DMS53 treated with DMSO at 0.1 percent for 48 hours (cell line): ENCODE results near the gene PDZD2.
"Not testable (repeated sequence)": the region's sequence is repeated elsewhere in the genome, so short reads cannot be mapped to it uniquely, and the experiment has no call there.

Source experiments
- DNase-seq: peaks from one replicate; lab custom pipeline; 2025; ENCODE audit not compliant: unreplicated experiment; lab: John Stamatoyannopoulos, UW

PDZD2 gene

DNA sequence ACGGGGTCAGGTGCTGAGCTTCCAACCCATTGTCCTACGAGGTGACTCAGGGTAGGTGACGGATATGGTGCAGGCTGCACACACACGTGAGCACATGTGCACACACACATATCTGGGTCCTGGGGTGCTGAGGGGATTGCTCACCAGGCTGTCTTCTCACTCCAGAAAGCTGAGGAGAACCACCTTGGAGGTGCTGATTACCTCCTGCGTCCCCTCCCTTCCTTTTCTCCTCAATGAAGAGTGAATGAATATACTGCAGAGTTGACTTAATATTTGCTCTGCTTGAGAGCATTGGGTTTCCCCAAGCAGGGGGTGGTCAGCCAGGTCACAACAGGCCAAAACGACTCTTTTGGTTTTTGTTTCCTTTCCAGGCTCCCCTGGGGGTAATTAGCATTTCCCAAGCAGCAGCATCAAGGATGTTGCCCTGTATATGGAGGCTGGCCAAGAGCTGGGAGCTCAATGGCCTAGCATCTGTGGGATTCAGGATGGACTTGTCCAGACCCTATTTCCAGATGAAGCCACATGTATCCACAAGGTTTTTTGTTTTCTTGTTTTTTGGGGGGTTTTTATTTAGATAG lies 49.7 kb downstream of the PDZD2 start:
- DNase-seq = no peak

DNA sequence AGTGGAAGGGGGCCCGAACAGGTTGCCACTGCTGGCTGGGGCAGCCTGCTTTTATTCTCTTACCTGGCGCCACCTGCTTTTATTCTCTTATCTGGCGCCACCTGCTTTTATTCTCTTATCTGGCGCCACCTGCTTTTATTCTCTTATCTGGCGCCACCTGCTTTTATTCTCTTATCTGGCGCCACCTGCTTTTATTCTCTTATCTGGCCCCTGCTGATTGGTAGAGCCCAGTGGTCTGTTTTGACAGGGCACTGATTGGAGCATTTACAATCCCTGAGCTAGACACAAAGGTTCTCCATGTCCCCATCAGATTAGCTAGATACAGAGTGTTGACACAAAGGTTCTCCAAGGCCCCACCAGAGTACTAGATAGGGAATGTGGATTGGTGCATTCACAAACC lies 52.5 kb downstream of the PDZD2 start:
- DNase-seq = not testable (repeated sequence)

GRCh38 chr5:31692561-31693221 lies 53.8 kb downstream of the PDZD2 start:
- DNase-seq = no peak

- no peak for DNase-seq
These were observed 59.7 kb downstream of the PDZD2 start for GRCh38 chr5:31698673-31699072.

DNA sequence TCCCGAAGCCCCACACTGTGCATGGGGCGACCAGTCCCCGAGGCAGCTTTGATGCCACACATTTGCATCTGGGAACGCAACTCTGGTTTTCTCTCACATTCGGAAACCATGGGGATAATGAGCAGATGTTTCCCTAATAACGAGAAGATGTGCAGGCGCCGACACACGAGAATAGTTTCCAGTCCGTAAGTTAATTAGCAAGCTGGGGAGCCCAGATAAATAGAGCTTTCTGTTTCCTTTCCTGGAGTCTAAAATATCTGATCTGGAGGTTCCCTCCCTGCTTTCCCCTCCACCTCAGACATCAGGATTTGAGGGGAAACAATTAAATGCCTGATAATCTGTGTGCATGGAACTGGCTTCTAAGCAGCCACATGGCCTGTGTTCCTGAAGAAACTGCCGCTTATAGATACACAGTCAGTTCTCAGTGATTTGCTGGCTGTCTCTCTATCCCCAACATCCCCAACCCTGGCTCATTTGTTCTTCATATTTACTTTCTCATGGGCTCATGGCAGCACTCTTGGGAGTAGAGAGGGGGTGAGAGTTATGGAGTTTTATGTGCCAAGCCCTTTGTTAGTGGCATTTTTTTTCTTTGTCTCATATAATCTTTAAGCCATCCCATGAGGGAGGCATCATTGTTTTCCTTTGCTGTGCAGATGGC lies 62.8 kb downstream of the PDZD2 start:
- no peak for DNase-seq

GRCh38 chr5:31702712-31703111 lies 63.8 kb downstream of the PDZD2 start:
- DNase-seq = no peak

DNA sequence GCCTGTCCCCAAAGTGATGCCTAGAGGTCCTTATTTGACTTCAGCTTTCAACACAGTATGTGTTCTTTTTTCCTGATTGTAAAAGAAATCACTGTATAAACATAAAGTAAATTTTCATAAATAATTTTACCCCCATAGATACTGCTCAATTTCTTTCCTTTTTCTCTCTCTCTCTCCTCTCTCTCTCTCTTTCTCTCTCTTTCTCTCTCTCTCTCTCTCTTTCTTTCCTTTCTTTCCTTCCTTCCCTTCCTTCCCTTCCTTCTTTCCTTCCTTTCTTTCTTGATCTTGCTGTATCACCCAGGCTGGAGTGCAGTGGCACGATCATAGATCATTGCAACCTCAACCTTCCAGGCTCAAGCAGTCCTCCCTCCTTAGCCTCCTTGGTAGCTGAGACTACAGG lies 64.8 kb downstream of the PDZD2 start:
- no peak for DNase-seq

DNA sequence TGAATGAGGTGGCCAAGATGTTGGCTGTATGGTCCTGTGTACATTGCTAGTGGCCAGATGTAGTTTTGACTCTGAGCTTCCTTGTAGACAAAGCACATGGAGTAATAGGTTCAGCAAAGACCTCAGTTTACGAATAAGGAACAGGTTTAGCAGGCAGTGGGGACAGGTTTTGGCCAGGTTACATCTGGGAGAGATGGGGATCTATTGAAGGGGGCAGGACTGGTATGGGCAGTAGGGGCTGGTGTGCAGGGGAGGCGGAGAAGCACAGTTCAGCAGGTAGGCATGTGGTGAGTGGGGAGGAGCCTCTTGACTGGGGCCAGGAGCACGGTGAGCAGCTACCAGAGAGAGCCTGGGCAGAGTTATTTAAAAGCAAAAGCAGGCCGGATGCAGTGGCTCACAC lies 67.3 kb downstream of the PDZD2 start:
- no peak for DNase-seq

- no peak for DNase-seq
These were observed 68.4 kb downstream of the PDZD2 start for GRCh38 chr5:31707329-31707728.

- no peak for DNase-seq
These were observed 69.2 kb downstream of the PDZD2 start for GRCh38 chr5:31708089-31708488.

- no peak for DNase-seq
These were observed 72.4 kb downstream of the PDZD2 start for GRCh38 chr5:31711363-31711762.

- no peak for DNase-seq
These were observed 73.1 kb downstream of the PDZD2 start for GRCh38 chr5:31711935-31712592.

GRCh38 chr5:31717561-31717960 lies 78.6 kb downstream of the PDZD2 start:
- no peak for DNase-seq

DNA sequence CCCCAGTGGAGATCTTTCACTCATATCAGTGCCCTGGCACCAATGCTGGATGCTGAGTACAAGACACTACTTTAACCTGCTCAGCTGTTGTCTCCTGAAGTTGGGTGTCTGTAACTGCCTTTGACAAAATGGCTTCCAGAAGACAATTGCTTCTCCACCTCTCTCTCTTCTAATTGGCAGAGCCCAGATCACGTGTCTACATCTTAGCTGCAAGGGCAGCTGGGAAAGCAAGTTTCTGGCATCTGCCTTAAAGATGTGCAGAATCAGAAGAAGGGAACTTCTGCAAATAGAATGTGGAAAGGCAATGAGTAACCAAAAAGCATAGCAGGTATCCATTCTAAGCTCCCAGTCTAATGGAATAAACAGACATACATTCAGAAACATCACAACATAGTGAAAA lies 81.1 kb downstream of the PDZD2 start:
- DNase-seq = no peak

DNA sequence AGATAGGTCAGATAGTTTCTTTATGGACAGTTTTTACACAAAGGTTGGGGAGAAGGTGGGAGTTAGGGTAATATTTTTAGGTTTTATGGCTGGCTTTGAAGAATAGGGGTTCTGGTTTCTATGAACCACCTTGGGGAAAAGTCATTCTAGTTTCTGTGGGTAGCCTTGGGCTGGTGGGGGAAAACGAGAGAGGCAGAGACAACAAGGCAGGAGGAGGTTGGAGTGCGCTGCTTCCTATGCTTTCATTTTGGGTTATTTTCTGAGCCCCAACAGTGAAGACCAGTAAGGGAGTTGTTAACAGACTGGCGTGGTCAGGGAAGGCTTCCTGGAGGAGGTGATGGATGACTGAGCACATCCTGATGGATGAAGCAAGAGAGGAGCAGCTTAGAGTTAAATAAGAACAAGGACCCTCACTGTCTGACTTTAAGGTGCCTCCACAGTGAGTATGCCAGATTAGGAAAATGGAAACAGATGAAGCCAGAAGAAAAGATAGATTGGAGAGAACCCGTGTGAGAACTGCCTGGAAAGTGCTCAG lies 81.9 kb downstream of the PDZD2 start:
- no peak for DNase-seq

DNA sequence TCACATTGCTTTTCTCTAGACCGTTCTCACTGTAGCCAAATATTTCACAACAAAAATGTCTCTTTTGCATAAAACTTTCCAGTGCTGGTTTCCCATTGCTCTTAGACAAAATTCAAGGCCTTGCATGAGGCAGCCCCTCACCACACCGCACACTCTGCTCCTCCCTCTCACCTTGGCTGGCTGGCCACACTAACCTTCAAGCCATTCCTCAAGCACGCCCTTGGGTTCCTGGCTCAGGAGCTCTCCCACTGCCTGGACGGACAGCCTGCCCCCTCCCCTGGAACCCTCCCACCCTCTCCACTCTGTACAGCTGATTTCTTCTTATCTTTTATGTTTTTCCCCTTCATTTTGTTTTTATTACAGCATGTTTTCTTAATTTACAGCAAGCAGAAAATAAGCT lies 83.2 kb downstream of the PDZD2 start:
- no peak for DNase-seq

DNA sequence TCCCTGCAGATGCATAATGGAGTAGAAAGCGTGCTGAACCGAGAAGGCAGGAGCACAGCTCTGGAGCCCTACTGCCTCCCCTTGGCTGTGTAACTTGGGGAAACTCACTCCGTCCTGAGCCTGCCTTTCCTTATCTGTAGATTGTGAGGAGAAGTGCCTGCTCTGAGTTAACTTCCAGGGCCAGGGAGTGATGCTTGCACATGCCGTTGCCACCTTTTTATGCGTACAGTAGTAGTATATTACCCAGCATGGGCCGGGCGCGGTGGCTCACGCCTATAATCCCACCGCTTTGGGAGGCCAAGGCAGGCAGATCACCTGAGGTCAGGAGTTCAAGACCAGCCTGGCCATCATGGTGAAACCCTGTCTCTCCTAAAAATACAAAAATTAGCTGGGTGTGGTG lies 87.1 kb downstream of the PDZD2 start:
- DNase-seq = no peak

DNA sequence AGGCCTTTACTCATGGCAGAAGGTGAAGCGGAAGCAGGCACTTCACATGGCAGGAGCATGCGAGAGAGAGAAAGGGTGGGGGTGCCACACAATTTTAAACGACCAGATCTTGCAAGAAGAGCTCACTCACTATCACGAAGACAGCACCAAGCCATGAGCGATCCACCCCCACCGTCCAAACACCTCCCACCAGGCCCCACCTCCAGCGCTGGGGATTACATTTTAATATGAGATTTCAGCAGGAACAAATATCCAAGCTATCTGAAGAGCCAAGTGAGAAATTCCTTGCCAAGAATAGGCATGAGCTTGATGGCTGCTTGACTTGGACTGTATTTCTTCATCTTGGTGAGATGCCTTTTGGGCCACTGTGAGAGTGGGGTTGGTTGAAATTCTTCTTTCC lies 88.0 kb downstream of the PDZD2 start:
- DNase-seq = no peak

DNA sequence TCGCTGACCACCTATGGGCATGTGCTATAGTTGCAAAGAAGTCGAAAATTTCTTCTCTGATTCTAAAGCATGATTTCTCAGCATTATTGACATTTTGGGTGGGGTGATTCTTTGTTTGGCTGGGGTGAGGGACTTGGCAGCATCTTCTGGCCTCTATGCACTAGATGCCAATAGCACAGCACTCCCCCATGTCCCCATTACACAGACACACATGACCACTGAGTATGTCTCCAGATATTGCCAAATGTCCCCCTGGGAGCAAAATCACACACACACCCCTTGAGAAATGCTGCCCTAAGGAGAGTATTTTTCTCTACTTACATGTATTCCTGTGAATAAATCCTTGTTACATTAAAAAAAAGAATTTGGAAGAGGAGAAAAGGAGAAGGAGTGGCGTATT lies 89.1 kb downstream of the PDZD2 start:
- DNase-seq = no peak

DNA sequence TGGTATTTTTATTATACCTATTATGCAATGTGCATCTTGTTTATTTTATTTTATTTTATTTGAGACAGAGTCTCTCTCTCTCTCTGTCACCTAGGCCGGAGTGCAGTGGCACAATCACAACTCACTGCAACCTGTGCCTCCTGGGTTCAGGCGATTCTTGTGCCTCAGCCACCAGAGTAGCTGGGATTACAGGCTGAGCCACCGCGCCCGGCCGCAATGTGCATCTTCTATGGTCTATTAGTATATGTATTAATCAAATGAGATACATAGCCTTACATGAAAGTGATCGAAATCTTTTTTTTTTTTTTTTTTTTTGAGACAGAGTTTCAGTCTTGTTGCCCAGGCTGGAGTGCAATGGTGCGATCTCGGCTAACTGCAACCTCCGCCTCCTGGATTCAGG lies 89.9 kb downstream of the PDZD2 start:
- DNase-seq = not testable (repeated sequence)

- DNase-seq = no peak
These were observed 91.2 kb downstream of the PDZD2 start for GRCh38 chr5:31730139-31730538.

DNA sequence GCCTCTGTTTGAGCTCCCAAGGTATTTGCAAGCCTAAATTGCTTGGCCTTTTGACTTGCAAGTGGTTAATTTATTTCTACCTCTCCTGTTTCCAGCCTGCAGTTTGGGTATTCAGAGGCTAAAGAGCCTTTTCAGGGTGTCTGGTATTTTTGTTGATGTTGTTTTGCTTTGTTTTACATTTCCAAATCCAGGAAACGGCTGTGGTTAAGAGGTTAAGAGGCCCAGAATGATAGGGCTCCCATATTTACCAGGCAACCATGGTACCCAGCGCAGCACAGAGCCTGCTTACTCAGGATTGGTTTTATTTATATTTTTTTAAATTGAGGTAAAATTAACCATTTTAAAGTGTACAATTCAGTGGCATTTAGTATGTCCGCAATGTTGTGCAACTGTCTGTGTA lies 92.1 kb downstream of the PDZD2 start:
- no peak for DNase-seq
